Mucosa of rectum (tissue), 2 donors: ENCODE data around the gene HMGXB3.
"Not testable (repeated sequence)": the region's sequence is repeated elsewhere in the genome, so short reads cannot be mapped to it uniquely, and the experiment has no call there.

Experiments used
- H3K27ac ChIP-seq, 2 donors: one replicate each; pipeline ENCODE4 v1.7.0; 2013; ENCODE audit warnings: inconsistent platforms in 2 of 2, low read depth in 2 of 2, low read length in 2 of 2
- H3K27me3 ChIP-seq, 2 donors: one replicate each; pipeline ENCODE4 v1.7.0; 2013; ENCODE audit warnings: low read length in 2 of 2; ENCODE audit not compliant: control insufficient read depth in 2 of 2, insufficient read depth in 2 of 2
- H3K36me3 ChIP-seq, 2 donors: one replicate each; pipeline ENCODE4 v1.7.0; 2013; ENCODE audit warnings: low read length in 2 of 2; ENCODE audit not compliant: control insufficient read depth in 2 of 2, insufficient read depth in 2 of 2
- H3K4me1 ChIP-seq, 2 donors: one replicate each; pipeline ENCODE4 v1.7.0; 2013; ENCODE audit warnings: low read length in 2 of 2, mild to moderate bottlenecking in 1 of 2; ENCODE audit not compliant: control insufficient read depth in 2 of 2, insufficient read depth in 2 of 2
- H3K4me3 ChIP-seq, 2 donors: one replicate each; pipeline ENCODE4 v1.7.0; 2013; ENCODE audit warnings: low read length in 2 of 2
- H3K9ac ChIP-seq, 2 donors: one replicate each; pipeline ENCODE4 v1.7.0; 2013; ENCODE audit warnings: low read length in 2 of 2, low read depth in 1 of 2, mild to moderate bottlenecking in 1 of 2
- H3K9me3 ChIP-seq, 2 donors: one replicate each; pipeline ENCODE4 v1.7.0; 2013; ENCODE audit warnings: low read length in 2 of 2; ENCODE audit not compliant: control insufficient read depth in 2 of 2
- donor health status: healthy.
- donor health status: Normal muscosa, but diverticular disease.

The HMGXB3 gene

GRCh38 chr5:150016537-150016936 lies 16.0 kb downstream of the HMGXB3 start:
- Histone ChIP-seq H3K36me3 (peaks cover 60 to 85% of the 10 kb centered on the region in 2 donors), H3K4me3 (no peak overlapping the region), H3K27me3 (no peaks in the 10 kb centered on the region), H3K9ac (no peak overlapping the region), H3K27ac (no peak overlapping the region), H3K4me1 (peaks cover 4 to 5% of the 10 kb centered on the region in 2 donors), H3K9me3 (no peaks in the 10 kb centered on the region)

- no peak overlapping the region for H3K9ac ChIP-seq
These were observed 16.9 kb downstream of the HMGXB3 start for GRCh38 chr5:150017226-150018005.

GRCh38 chr5:150020249-150020648 lies 19.7 kb downstream of the HMGXB3 start:
- Histone ChIP-seq H3K27ac (no peak overlapping the region), H3K9me3 (no peaks in the 10 kb centered on the region), H3K4me3 (no peak overlapping the region), H3K9ac (no peak overlapping the region), H3K4me1 (no peaks in the 10 kb centered on the region), H3K36me3 (peaks cover 64 to 88% of the 10 kb centered on the region in 2 donors), H3K27me3 (no peaks in the 10 kb centered on the region)

More at GRCh38 chr5:150017226-150018005, 16.9 kb downstream of the HMGXB3 start:
- no peaks in the 10 kb centered on the region for H3K9me3 ChIP-seq
- peaks cover 63 to 85% of the 10 kb centered on the region in 2 donors for H3K36me3 ChIP-seq
- H3K27me3 ChIP-seq: no peaks in the 10 kb centered on the region
- no peak overlapping the region for H3K27ac ChIP-seq
- peaks cover 4 to 5% of the 10 kb centered on the region in 2 donors for H3K4me1 ChIP-seq
- H3K4me3 ChIP-seq: no peak overlapping the region

GRCh38 chr5:150021491-150022157 lies 21.1 kb downstream of the HMGXB3 start:
- Histone ChIP-seq H3K4me3 (no peak overlapping the region), H3K9ac (no peak overlapping the region), H3K4me1 (no peaks in the 10 kb centered on the region), H3K27ac (no peak overlapping the region), H3K27me3 (no peaks in the 10 kb centered on the region), H3K9me3 (no peaks in the 10 kb centered on the region), H3K36me3 (peaks cover 62 to 89% of the 10 kb centered on the region in 2 donors)

- no peaks in the 10 kb centered on the region for H3K4me1 ChIP-seq
- no peak overlapping the region for H3K27ac ChIP-seq
- no peaks in the 10 kb centered on the region for H3K9me3 ChIP-seq
- H3K36me3 ChIP-seq: peaks cover 66 to 94% of the 10 kb centered on the region in 2 donors
- no peak overlapping the region for H3K9ac ChIP-seq
- no peaks in the 10 kb centered on the region for H3K27me3 ChIP-seq
- H3K4me3 ChIP-seq: no peak overlapping the region
These were observed 21.6 kb downstream of the HMGXB3 start for GRCh38 chr5:150022158-150022531.

- Histone ChIP-seq H3K4me1 (no peaks in the 10 kb centered on the region), H3K27ac (no peak overlapping the region), H3K9ac (no peak overlapping the region), H3K4me3 (no peak overlapping the region), H3K9me3 (no peaks in the 10 kb centered on the region), H3K36me3 (peaks cover 71 to 89% of the 10 kb centered on the region in 2 donors), H3K27me3 (no peaks in the 10 kb centered on the region)
These were observed 22.1 kb downstream of the HMGXB3 start for GRCh38 chr5:150022681-150023080.

GRCh38 chr5:150023136-150023535 lies 22.6 kb downstream of the HMGXB3 start:
- Histone ChIP-seq H3K36me3 (peaks cover 72 to 90% of the 10 kb centered on the region in 2 donors), H3K27ac (no peak overlapping the region), H3K4me1 (no peaks in the 10 kb centered on the region), H3K9me3 (no peaks in the 10 kb centered on the region), H3K27me3 (no peaks in the 10 kb centered on the region), H3K4me3 (no peak overlapping the region), H3K9ac (no peak overlapping the region)

GRCh38 chr5:150024346-150024984 lies 23.9 kb downstream of the HMGXB3 start:
- Histone ChIP-seq H3K9me3 (no peaks in the 10 kb centered on the region), H3K27me3 (no peaks in the 10 kb centered on the region), H3K27ac (no peak overlapping the region), H3K4me3 (no peak overlapping the region), H3K36me3 (peaks cover 61 to 79% of the 10 kb centered on the region in 2 donors), H3K9ac (no peak overlapping the region), H3K4me1 (no peaks in the 10 kb centered on the region)

- Histone ChIP-seq H3K9ac (no peak overlapping the region), H3K27ac (no peak overlapping the region), H3K9me3 (no peaks in the 10 kb centered on the region), H3K4me1 (no peaks in the 10 kb centered on the region), H3K27me3 (no peaks in the 10 kb centered on the region), H3K36me3 (peaks cover 66 to 77% of the 10 kb centered on the region in 2 donors), H3K4me3 (no peak overlapping the region)
These were observed 26.2 kb downstream of the HMGXB3 start for GRCh38 chr5:150026682-150027172.

- not testable (repeated sequence) for H3K9me3 ChIP-seq, H3K9ac ChIP-seq, H3K4me1 ChIP-seq, H3K27ac ChIP-seq, H3K4me3 ChIP-seq, H3K27me3 ChIP-seq
- H3K36me3 ChIP-seq: peaks cover 74 to 77% of the 10 kb centered on the region in 2 donors
These were observed 27.5 kb downstream of the HMGXB3 start for GRCh38 chr5:150028047-150028446.
